Trophoblast cell (in vitro differentiated cells and primary cell): ENCODE measurements around the gene GRID1.

Experiments
- DNase-seq, 2 donors: peaks; one replicate each; pipeline ENCODE4 v3.0.0-alpha.2; 2016
- H2AFZ ChIP-seq: 2 replicates; pipeline ENCODE4 v1.6.1; 2013; ENCODE audit warnings: low read length, moderate library complexity, mild to moderate bottlenecking; ENCODE audit not compliant: insufficient read depth, poor library complexity
- H2AK5ac ChIP-seq: 2 replicates; pipeline ENCODE4 v1.6.1; 2013; ENCODE audit warnings: mild to moderate bottlenecking, low read length
- H2BK120ac ChIP-seq: 2 replicates; pipeline ENCODE4 v1.6.1; 2013; ENCODE audit warnings: low read length, mild to moderate bottlenecking, moderate library complexity; ENCODE audit not compliant: insufficient read depth, poor library complexity
- H2BK12ac ChIP-seq: 2 replicates; pipeline ENCODE4 v1.6.1; 2013; ENCODE audit warnings: mild to moderate bottlenecking, low read length, moderate library complexity
- H2BK5ac ChIP-seq: 2 replicates; pipeline ENCODE4 v1.6.1; 2013; ENCODE audit warnings: low read length, low read depth, moderate library complexity, mild to moderate bottlenecking; ENCODE audit not compliant: poor library complexity
- H3K14ac ChIP-seq: 2 replicates; pipeline ENCODE4 v1.6.1; 2013; ENCODE audit warnings: mild to moderate bottlenecking, low read length
- H3K18ac ChIP-seq: 2 replicates; pipeline ENCODE4 v1.6.1; 2013; ENCODE audit warnings: mild to moderate bottlenecking, low read length
- H3K23ac ChIP-seq: 2 replicates; pipeline ENCODE4 v1.6.1; 2013; ENCODE audit warnings: low read length
- H3K27ac ChIP-seq: 2 replicates; pipeline ENCODE4 v1.5.1; 2013; ENCODE audit warnings: low read depth, mild to moderate bottlenecking, inconsistent platforms, low read length, moderate library complexity
- H3K27me3 ChIP-seq: 2 replicates; pipeline ENCODE4 v1.6.1; 2013; ENCODE audit warnings: inconsistent platforms, mild to moderate bottlenecking, low read length, moderate library complexity; ENCODE audit not compliant: insufficient read depth
- H3K36me3 ChIP-seq, 2 experiments: 1 replicate in 1 of 2; 2 replicates in 1 of 2; pipeline ENCODE4 v1.6.1; 2013; ENCODE audit warnings: low read length in 2 of 2, mild to moderate bottlenecking in 2 of 2, moderate library complexity in 1 of 2; ENCODE audit not compliant: insufficient read depth in 2 of 2, control insufficient read depth in 1 of 2
- H3K4ac ChIP-seq: 2 replicates; pipeline ENCODE4 v1.6.1; 2013; ENCODE audit warnings: low read depth, mild to moderate bottlenecking, low read length, moderate library complexity
- H3K4me1 ChIP-seq, 2 experiments: 1 replicate in 1 of 2; 2 replicates in 1 of 2; pipeline ENCODE4 v1.6.1; 2013; ENCODE audit warnings: low read length in 2 of 2, mild to moderate bottlenecking in 2 of 2, moderate library complexity in 1 of 2; ENCODE audit not compliant: insufficient read depth in 2 of 2, control insufficient read depth in 1 of 2
- H3K4me2 ChIP-seq: 2 replicates; pipeline ENCODE4 v1.6.1; 2013; ENCODE audit warnings: inconsistent platforms, mild to moderate bottlenecking, low read length, moderate library complexity
- H3K4me3 ChIP-seq: 2 replicates; pipeline ENCODE4 v1.5.1; 2013; ENCODE audit warnings: mild to moderate bottlenecking, low read depth, low read length, inconsistent platforms
- H3K79me1 ChIP-seq: one replicate; pipeline ENCODE4 v1.6.1; 2013; ENCODE audit warnings: low read length
- H3K79me2 ChIP-seq: 2 replicates; pipeline ENCODE4 v1.6.1; 2013; ENCODE audit warnings: low read length, mild to moderate bottlenecking; ENCODE audit not compliant: control insufficient read depth, insufficient read depth, poor library complexity
- H3K9ac ChIP-seq: 2 replicates; pipeline ENCODE4 v1.6.1; 2013; ENCODE audit warnings: mild to moderate bottlenecking, low read length
- H3K9me3 ChIP-seq: 2 replicates; pipeline ENCODE4 v1.6.1; 2013; ENCODE audit warnings: low read depth, mild to moderate bottlenecking, control low read depth, inconsistent platforms, low read length; ENCODE audit not compliant: insufficient read depth
- H4K12ac ChIP-seq: 2 replicates; pipeline ENCODE4 v1.6.1; 2013; ENCODE audit warnings: low read depth, mild to moderate bottlenecking, low read length, moderate library complexity
- H4K8ac ChIP-seq: 2 replicates; pipeline ENCODE4 v1.6.1; 2013; ENCODE audit warnings: low read depth, mild to moderate bottlenecking, low read length, moderate library complexity
- H4K91ac ChIP-seq: one replicate; pipeline ENCODE4 v1.6.1; 2013; ENCODE audit warnings: low read depth, mild to moderate bottlenecking, low read length, moderate library complexity
- WGBS: extraction: QIAGEN DNeasy Blood & Tissue Kit; methylation state at CpG from one replicate; pipeline ENCODE4 v1.1.7; 2013; ENCODE audit warnings: missing lambda C conversion rate; ENCODE audit not compliant: insufficient read length, insufficient coverage; ENCODE audit errors: extremely low coverage; 5-methylcytosine and 5-hydroxymethylcytosine counted together

Gene GRID1

GRCh38 chr10:86311190-86311589 lies 55.4 kb downstream of the GRID1 start:
- H3K27ac ChIP-seq, result no peak overlapping the region
- H3K23ac ChIP-seq, result no peak overlapping the region
- no peak overlapping the region for H2AK5ac ChIP-seq
- H4K91ac ChIP-seq, result no peak overlapping the region
- H4K8ac ChIP-seq, result no peak overlapping the region
- no peaks in the 10 kb centered on the region for H3K79me2 ChIP-seq
- no peak for DNase-seq
- no CpG with 5 or more reads among the region's 3 CpGs for WGBS
- H2BK12ac ChIP-seq, result no peak overlapping the region
- H2BK120ac ChIP-seq, result no peak overlapping the region
- no peak overlapping the region for H3K9ac ChIP-seq
- no peak overlapping the region for H3K4me3 ChIP-seq
- H3K4me1 ChIP-seq, result no peaks in the 10 kb centered on the region
- no peak overlapping the region for H2AFZ ChIP-seq
- H3K9me3 ChIP-seq, result peaks cover 4% of the 10 kb centered on the region
- no peaks in the 10 kb centered on the region for H3K79me1 ChIP-seq
- no peak overlapping the region for H3K4me2 ChIP-seq
- no peak overlapping the region for H4K12ac ChIP-seq
- no peaks in the 10 kb centered on the region for H3K36me3 ChIP-seq
- H3K27me3 ChIP-seq, result no peaks in the 10 kb centered on the region
- no peak overlapping the region for H3K4ac ChIP-seq
- no peak overlapping the region for H3K18ac ChIP-seq
- H2BK5ac ChIP-seq, result no peak overlapping the region
- no peak overlapping the region for H3K14ac ChIP-seq

DNA sequence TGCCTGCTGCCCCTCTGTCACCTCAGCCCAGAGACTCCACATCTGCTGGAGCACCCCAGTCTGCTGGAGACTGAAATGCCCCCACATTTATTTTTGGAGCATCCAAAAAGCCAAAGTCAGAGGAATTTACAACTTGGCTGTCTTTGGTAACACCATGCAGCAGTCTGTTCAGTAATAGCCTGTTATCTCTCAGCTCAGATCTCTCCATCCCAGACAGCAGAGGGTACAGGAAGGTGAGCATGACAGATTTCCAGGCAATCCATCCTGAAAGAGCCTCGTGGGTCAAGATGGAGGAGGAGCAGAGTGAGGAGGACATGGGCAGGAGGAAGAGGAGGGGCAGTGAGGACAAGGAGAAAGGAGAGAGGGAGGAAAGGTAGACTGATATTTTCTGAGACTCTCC lies 55.9 kb downstream of the GRID1 start:
- Histone ChIP-seq H2AK5ac (no peak overlapping the region), H3K4me1 (no peaks in the 10 kb centered on the region), H3K9ac (no peak overlapping the region), H3K79me2 (no peaks in the 10 kb centered on the region), H3K9me3 (peaks cover 4% of the 10 kb centered on the region), H4K91ac (no peak overlapping the region), H2BK12ac (no peak overlapping the region), H3K27ac (no peak overlapping the region), H4K12ac (no peak overlapping the region), H3K23ac (no peak overlapping the region), H2BK5ac (no peak overlapping the region), H4K8ac (no peak overlapping the region), H3K27me3 (no peaks in the 10 kb centered on the region), H2AFZ (no peak overlapping the region), H3K4me2 (no peak overlapping the region), H3K4ac (no peak overlapping the region), H3K18ac (no peak overlapping the region), H3K36me3 (no peaks in the 10 kb centered on the region), H3K4me3 (no peak overlapping the region), H3K79me1 (no peaks in the 10 kb centered on the region), H2BK120ac (no peak overlapping the region), H3K14ac (no peak overlapping the region)
- no peak for DNase-seq
- no CpG with 5 or more reads among the region's 1 CpG for WGBS

GRCh38 chr10:86310291-86310690 lies 56.3 kb downstream of the GRID1 start:
- no peak overlapping the region for H3K23ac ChIP-seq
- H3K79me2 ChIP-seq, result no peaks in the 10 kb centered on the region
- whole genome bisulfite sequencing, result no CpG with 5 or more reads among the region's 2 CpGs
- H2BK12ac ChIP-seq, result no peak overlapping the region
- no peak overlapping the region for H3K4ac ChIP-seq
- no peak overlapping the region for H4K12ac ChIP-seq
- no peak overlapping the region for H2AK5ac ChIP-seq
- no peaks in the 10 kb centered on the region for H3K36me3 ChIP-seq
- no peak overlapping the region for H3K4me2 ChIP-seq
- no peak overlapping the region for H2BK120ac ChIP-seq
- no peak overlapping the region for H4K8ac ChIP-seq
- H3K14ac ChIP-seq, result no peak overlapping the region
- H3K79me1 ChIP-seq, result no peaks in the 10 kb centered on the region
- H2BK5ac ChIP-seq, result no peak overlapping the region
- no peak for DNase-seq
- no peak overlapping the region for H3K27ac ChIP-seq
- no peak overlapping the region for H4K91ac ChIP-seq
- H3K9ac ChIP-seq, result no peak overlapping the region
- H3K27me3 ChIP-seq, result no peaks in the 10 kb centered on the region
- H3K9me3 ChIP-seq, result peaks cover 4% of the 10 kb centered on the region
- no peak overlapping the region for H2AFZ ChIP-seq
- no peaks in the 10 kb centered on the region for H3K4me1 ChIP-seq
- no peak overlapping the region for H3K18ac ChIP-seq
- no peak overlapping the region for H3K4me3 ChIP-seq

- no peaks in the 10 kb centered on the region for H3K27me3 ChIP-seq
- no peak overlapping the region for H3K23ac ChIP-seq
- no peak overlapping the region for H3K4me3 ChIP-seq
- no CpG with 5 or more reads among the region's 1 CpG for WGBS
- H3K9ac ChIP-seq, result no peak overlapping the region
- H4K91ac ChIP-seq, result no peak overlapping the region
- H3K27ac ChIP-seq, result no peak overlapping the region
- no peaks in the 10 kb centered on the region for H3K4me1 ChIP-seq
- no peak overlapping the region for H2AFZ ChIP-seq
- H2AK5ac ChIP-seq, result no peak overlapping the region
- no peak overlapping the region for H3K4me2 ChIP-seq
- no peak overlapping the region for H3K4ac ChIP-seq
- no peak overlapping the region for H2BK120ac ChIP-seq
- DNase-seq, result no peak
- no peak overlapping the region for H4K12ac ChIP-seq
- no peak overlapping the region for H4K8ac ChIP-seq
- H3K36me3 ChIP-seq, result no peaks in the 10 kb centered on the region
- H3K18ac ChIP-seq, result no peak overlapping the region
- H3K14ac ChIP-seq, result no peak overlapping the region
- no peak overlapping the region for H2BK12ac ChIP-seq
- H2BK5ac ChIP-seq, result no peak overlapping the region
- peaks cover 4% of the 10 kb centered on the region for H3K9me3 ChIP-seq
- no peaks in the 10 kb centered on the region for H3K79me1 ChIP-seq
- H3K79me2 ChIP-seq, result no peaks in the 10 kb centered on the region
Observed at GRCh38 chr10:86308056-86308455, 58.5 kb downstream of the GRID1 start.
